BE2C (cell line): ENCODE measurements around the gene PLAAT2. TPM values are rescaled to one million over a fixed set of nuclear protein-coding genes. Genes with fewer than 3 reads are reported as not detected.

Experiments used
- DNase-seq: peaks from one replicate; pipeline ENCODE4 v3.0.0-alpha.2; 2020
- H3K27me3 ChIP-seq: fragments of 250-450 bp; sonication (Bioruptor Pico); 2 replicates; pipeline ENCODE4 v1.5.1; 2020; ENCODE audit warnings: mild to moderate bottlenecking
- H3K36me3 ChIP-seq: fragments of 250-450 bp; sonication (Bioruptor Pico); 2 replicates; pipeline ENCODE4 v1.5.1; 2020; ENCODE audit warnings: mild to moderate bottlenecking
- H3K4me1 ChIP-seq: fragments of 250-450 bp; sonication (Bioruptor Pico); 2 replicates; pipeline ENCODE4 v1.5.1; 2020
- H3K4me3 ChIP-seq: 2 replicates; pipeline ENCODE4 v1.5.1; 2011; ENCODE audit warnings: low read depth, low read length
- H3K9me3 ChIP-seq: fragments of 250-450 bp; sonication (Bioruptor Pico); 2 replicates; pipeline ENCODE4 v1.5.1; 2020
- polyA plus RNA-seq: library from polyadenylated mRNA; unstranded; fragments of >200 nt; gene quantifications from one replicate; pipeline ENCODE4 v1.2.1, GENCODE V29; 2012; ENCODE audit warnings: low read depth, missing spikeins; ENCODE audit not compliant: insufficient read length, insufficient read depth
- TF ChIP-seq, protein P1 (sequence below): IDR thresholded peaks from 2 replicates; pipeline ENCODE4 v1.5.1; 2012; ENCODE audit warnings: mild to moderate bottlenecking, low read depth, low read length

PLAAT2 gene
- polyA plus RNA-seq = not detected

DNA sequence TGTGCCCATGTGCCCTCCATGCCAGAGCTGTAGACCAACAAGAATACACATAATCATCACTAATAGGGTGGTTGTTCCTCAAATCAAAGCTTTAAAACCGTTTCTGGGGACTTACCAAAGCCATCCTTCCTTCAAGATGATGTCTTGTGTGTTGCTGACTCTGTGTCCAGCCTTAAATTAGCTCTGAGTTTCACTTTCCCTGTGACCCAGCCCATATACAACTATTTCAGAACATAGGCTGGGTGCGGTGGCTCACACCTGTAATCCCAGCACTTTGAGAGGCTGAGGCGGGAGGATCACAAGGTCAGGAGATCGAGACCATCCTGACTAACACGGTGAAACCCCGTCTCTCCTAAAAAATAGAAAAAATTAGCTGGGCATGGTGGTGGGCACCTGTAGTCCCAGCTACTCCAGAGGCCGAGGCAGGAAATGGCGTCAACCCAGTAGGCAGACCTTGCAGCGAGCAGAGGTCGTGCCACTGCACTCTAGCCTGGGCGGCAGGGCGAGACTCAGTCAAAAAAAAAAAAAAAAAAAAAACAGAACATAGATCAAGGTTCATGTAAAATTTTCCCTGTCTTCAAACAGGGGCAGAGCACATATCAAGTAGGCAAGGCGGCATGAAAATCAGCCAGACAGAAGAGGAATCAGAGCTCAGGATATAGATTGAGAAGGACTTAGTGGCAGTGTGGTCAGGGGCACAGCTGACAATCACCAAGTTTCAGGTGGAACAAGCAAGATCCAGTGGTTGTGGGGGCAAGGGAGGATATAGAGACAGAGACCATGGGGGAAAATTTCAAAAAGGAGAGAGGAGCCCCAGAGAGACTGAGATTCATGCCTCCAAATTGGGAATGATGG is at the start of gene PLAAT2:
Gene PLAAT2, minus strand, starts transcription at position 179 of the 855 bp plus-strand sequence. Its CDS starts 55 bp downstream, at position 124.
- no peaks in the 10 kb centered on the region for H3K36me3 ChIP-seq
- no peak for DNase-seq
- no peaks in the 10 kb centered on the region for H3K9me3 ChIP-seq
- no peaks in the 10 kb centered on the region for H3K4me1 ChIP-seq
- H3K4me3 ChIP-seq = no peak within 1 kb of the TSS
- TF ChIP-seq, protein P1, sequence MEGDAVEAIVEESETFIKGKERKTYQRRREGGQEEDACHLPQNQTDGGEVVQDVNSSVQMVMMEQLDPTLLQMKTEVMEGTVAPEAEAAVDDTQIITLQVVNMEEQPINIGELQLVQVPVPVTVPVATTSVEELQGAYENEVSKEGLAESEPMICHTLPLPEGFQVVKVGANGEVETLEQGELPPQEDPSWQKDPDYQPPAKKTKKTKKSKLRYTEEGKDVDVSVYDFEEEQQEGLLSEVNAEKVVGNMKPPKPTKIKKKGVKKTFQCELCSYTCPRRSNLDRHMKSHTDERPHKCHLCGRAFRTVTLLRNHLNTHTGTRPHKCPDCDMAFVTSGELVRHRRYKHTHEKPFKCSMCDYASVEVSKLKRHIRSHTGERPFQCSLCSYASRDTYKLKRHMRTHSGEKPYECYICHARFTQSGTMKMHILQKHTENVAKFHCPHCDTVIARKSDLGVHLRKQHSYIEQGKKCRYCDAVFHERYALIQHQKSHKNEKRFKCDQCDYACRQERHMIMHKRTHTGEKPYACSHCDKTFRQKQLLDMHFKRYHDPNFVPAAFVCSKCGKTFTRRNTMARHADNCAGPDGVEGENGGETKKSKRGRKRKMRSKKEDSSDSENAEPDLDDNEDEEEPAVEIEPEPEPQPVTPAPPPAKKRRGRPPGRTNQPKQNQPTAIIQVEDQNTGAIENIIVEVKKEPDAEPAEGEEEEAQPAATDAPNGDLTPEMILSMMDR = no peak
- H3K27me3 ChIP-seq = no peaks in the 10 kb centered on the region

DNA sequence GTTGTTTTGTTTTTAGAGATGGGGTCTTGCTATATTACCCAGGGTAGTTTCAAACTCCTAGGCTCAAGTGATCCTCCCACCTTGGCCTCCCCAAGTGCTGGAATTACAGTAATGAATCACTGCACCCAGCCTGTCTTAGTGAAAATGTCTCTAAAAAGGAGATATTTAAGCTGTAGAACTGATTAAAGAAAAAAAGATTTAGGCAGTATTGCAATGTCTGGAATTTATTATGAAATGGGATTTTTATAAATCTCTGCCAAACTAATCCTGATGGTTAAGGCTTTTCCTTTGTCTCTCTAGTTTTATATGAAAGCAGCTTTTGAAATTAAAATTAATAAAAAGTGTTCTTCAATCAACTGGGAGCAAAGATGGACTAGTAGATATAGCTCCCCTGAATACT is 49.0 kb upstream of the PLAAT2 start:
- no peaks in the 10 kb centered on the region for H3K9me3 ChIP-seq
- no peaks in the 10 kb centered on the region for H3K27me3 ChIP-seq
- no peaks in the 10 kb centered on the region for H3K36me3 ChIP-seq
- DNase-seq = no peak
- no peaks in the 10 kb centered on the region for H3K4me1 ChIP-seq
- H3K4me3 ChIP-seq = no peak overlapping the region
- TF ChIP-seq, protein P1 = no peak

DNA sequence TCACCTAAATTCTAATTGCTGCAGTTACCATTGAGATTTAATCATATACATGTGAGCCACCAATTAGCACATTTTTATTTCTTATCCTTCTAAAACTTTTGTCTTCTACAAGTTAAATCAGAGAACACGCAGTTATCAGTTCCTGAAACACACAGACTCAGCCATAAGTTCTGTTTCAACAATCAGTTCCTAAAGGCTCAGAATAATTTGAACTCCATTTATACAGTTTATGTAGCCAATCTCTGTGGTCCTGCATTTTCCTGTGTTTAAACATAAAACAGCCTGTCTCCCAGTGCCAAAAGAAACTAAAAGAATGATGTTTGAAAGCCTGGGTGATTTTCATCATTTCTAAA is 48.2 kb upstream of the PLAAT2 start:
- DNase-seq = no peak
- Histone ChIP-seq H3K36me3 (no peaks in the 10 kb centered on the region), H3K9me3 (no peaks in the 10 kb centered on the region), H3K4me3 (no peak overlapping the region), H3K4me1 (no peaks in the 10 kb centered on the region), H3K27me3 (no peaks in the 10 kb centered on the region)
- TF ChIP-seq, protein P1 = no peak

DNA sequence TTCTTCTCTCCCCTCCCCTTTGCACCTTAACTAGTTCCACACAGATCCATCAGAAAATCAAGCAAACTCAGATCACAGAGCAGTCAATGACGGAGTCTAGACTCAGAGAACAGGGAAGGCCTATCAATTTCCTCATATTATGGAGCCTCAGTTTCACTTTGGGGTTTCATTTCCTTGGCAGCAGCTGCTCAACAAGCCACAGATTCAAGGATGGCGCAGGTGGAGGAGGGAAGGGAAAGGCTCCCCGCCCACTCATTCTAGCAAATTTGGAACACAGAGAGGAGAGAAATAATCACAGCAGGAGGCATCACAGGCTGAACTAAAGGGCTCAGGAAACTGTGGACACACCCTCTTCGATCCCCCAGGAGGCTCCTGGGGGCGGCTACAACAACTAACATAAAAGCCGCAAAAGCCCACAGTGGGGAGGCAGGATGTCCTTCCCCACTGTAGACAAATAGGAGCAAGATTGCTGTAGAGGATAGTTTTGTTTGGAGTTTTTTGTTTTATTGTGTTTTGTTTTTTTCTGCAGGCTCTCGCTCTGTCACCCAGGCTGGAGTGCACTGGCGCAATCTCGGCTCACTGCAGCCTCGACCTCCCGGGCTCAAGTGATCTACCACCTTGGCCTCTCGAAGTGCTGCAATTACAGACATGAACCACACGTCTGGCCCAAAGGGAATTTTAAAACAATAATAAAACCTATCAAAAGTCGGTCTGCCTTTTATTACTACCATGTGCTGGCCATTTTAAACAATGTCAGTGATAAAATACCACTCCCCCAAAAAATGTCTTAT is 47.6 kb upstream of the PLAAT2 start:
- Histone ChIP-seq H3K36me3 (no peaks in the 10 kb centered on the region), H3K27me3 (no peaks in the 10 kb centered on the region), H3K4me3 (no peak overlapping the region), H3K4me1 (no peaks in the 10 kb centered on the region), H3K9me3 (no peaks in the 10 kb centered on the region)
- DNase-seq = no peak
- TF ChIP-seq, protein P1 = no peak

DNA sequence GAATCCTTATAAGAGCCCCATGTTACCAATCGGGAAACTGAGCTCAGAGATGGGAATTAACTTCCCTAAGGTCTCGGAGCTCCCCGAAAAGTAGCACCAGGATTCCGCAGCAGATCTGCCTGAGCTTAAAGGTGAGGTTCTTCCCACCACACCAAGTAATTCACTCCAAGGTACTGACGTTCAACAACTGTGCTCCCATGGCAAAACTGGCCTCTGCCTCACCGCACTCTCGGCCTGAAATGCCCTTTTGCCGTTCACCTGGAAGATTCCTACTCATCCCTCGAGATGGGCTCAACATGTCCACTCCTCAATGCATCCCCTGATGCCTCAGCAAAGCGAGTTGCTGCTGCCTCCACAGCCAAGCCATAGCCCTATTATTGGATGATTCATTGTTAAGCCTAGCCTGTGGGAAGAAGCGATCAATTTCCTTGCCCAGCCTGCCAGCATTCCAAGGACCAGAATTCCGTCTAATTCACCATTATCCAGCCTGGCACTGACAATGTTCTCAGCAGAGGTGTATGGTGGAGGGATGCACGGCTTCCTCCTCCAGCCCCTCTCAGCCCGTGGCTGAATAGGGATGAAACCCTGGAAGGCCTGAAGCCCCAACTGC is 46.9 kb upstream of the PLAAT2 start:
- no peak for DNase-seq
- TF ChIP-seq, protein P1 = no peak
- H3K4me3 ChIP-seq = no peak overlapping the region
- H3K9me3 ChIP-seq = no peaks in the 10 kb centered on the region
- no peaks in the 10 kb centered on the region for H3K36me3 ChIP-seq
- H3K4me1 ChIP-seq = no peaks in the 10 kb centered on the region
- H3K27me3 ChIP-seq = no peaks in the 10 kb centered on the region
